ENCODE measurements around the gene ROBO3.

- TF ChIP-seq ZNF701 (tag by site-specific recombination; IDR thresholded peaks at IDR 0.05) (no peak), CTCF (tag by site-specific recombination; IDR thresholded peaks at IDR 0.05) (no peak), REST (tag by site-specific recombination; IDR thresholded peaks at IDR 0.05) (no peak), TCF7L2 (IDR thresholded peaks at IDR 0.05; ENCODE audit: borderline replicate concordance, low read depth, low read length) (no peak), ZNF274 (IDR thresholded peaks at IDR 0.05; ENCODE audit: low read length) (no peak), ZNF274 (tag by site-specific recombination; IDR thresholded peaks at IDR 0.05; ENCODE audit: borderline replicate concordance) (no peak), PATZ1 (tag by site-specific recombination; IDR thresholded peaks at IDR 0.05) (no peak), ZBTB49 (tag by site-specific recombination; IDR thresholded peaks at IDR 0.05; ENCODE audit: low read depth) (no peak)
Measured at GRCh38 chr11:124825876-124826275, 39.4 kb upstream of the ROBO3 start.
